ENCODE data around the gene LIME1.

The LIME1 gene

GRCh38 chr20:63782051-63782471 lies 45.6 kb downstream of the LIME1 start:
- no peak for TF ChIP-seq CTCF (conservative IDR thresholded peaks at IDR 0.05; ENCODE audit: low read depth, low read length)
- H3K4me3 ChIP-seq (ENCODE audit: low read depth, low read length): no peak overlapping the region
- DNase-seq (ENCODE audit: low read depth): no peak

GRCh38 chr20:63782521-63782971 lies 46.1 kb downstream of the LIME1 start:
- no peak for DNase-seq (ENCODE audit: low read depth)
- H3K4me3 ChIP-seq (ENCODE audit: low read depth, low read length): no peak overlapping the region
- no peak for TF ChIP-seq CTCF (conservative IDR thresholded peaks at IDR 0.05; ENCODE audit: low read depth, low read length)

- no peak for TF ChIP-seq CTCF (conservative IDR thresholded peaks at IDR 0.05; ENCODE audit: low read depth, low read length)
- DNase-seq (ENCODE audit: low read depth): no peak
- H3K4me3 ChIP-seq (ENCODE audit: low read depth, low read length): no peak overlapping the region
These were observed 47.5 kb downstream of the LIME1 start for GRCh38 chr20:63783970-63784369.

GRCh38 chr20:63785691-63786131 lies 49.2 kb downstream of the LIME1 start:
- no peak overlapping the region for H3K4me3 ChIP-seq (ENCODE audit: low read depth, low read length)
- DNase-seq (ENCODE audit: low read depth): no peak
- no peak for TF ChIP-seq CTCF (conservative IDR thresholded peaks at IDR 0.05; ENCODE audit: low read depth, low read length)

- TF ChIP-seq CTCF (conservative IDR thresholded peaks at IDR 0.05; ENCODE audit: low read depth, low read length): no peak
- DNase-seq (ENCODE audit: low read depth): no peak
- H3K4me3 ChIP-seq (ENCODE audit: low read depth, low read length): no peak overlapping the region
These were observed 50.8 kb downstream of the LIME1 start for GRCh38 chr20:63787302-63787701.

- no peak for DNase-seq (ENCODE audit: low read depth)
- no peak for TF ChIP-seq CTCF (conservative IDR thresholded peaks at IDR 0.05; ENCODE audit: low read depth, low read length)
- H3K4me3 ChIP-seq (ENCODE audit: low read depth, low read length): no peak overlapping the region
These were observed 51.3 kb downstream of the LIME1 start for GRCh38 chr20:63787749-63788148.
